Omental fat pad (tissue), 4 donors: ENCODE measurements around the gene POU6F2. TPM values are rescaled to one million over a fixed set of nuclear protein-coding genes. Genes with fewer than 3 reads are reported as not detected.

Experiments used
- ATAC-seq: fragments of 150-250 bp; one replicate; pipeline ENCODE4 v1.9.1; 2016; ENCODE audit warnings: mild to moderate bottlenecking, moderate library complexity; ENCODE audit not compliant: low FRiP score
- DNase-seq: peaks from one replicate; pipeline ENCODE4 v3.0.0-alpha.2; 2019; ENCODE audit warnings: low spot score
- CTCF ChIP-seq, 3 donors: fragments of 450-650 bp; IDR thresholded peaks; one replicate each; pipeline ENCODE4 v1.5.1; 2016 to 2017; ENCODE audit warnings: antibody characterized with exemption in 3 of 3, mild to moderate bottlenecking in 3 of 3, moderate library complexity in 2 of 3
- total RNA-seq, 4 donors: library from RNA; depleted of rRNA; stranded (reverse); fragments of >200 nt; gene quantifications; one replicate each; pipeline ENCODE4 v1.1.0, GENCODE V29; 2016

POU6F2 gene
- total RNA-seq, 4 donors from 2014 or later: 0.12 to 0.56 (median 0.37) TPM; not detected in 1

DNA sequence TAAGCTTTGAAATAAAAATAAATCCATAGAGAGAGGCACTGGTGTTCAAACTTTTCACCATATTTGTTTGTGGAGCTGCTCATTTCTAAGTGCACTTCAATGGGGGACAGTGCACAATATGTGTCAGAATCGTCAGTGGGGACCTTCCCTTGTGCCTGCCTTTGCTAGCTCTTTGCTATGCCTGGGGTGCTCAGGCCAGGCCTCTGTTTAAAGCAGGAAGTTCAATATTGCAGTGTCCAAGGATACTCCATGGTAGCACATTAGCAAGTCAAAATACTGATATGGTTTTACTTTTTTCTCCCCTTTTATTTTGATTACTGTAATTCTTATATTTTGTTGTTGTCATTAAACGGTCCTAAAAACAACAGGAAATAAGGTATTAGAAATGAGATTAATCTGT is 113.4 kb downstream of the POU6F2 start:
- ATAC-seq: no peak
- TF ChIP-seq CTCF (IDR thresholded peaks at IDR 0.05): no peak
- DNase-seq: no peak

DNA sequence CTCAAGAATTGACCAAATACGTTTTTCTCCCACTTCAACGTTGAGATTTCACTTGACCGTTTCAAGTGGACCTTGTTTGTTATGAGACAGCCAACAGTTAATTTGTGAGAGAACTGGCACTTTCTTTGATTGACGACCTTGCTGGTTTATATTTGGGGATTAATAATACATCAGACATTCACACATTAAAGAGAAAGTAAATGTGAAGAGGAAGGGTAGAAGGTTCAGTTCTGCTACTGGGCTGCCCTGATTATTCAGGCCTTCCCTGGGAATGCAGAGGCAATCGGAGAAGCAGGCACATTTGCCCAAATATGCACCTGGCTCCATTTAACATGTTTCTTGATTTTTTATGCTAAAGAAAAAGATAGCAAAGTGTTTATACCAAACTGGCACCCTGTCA is 114.1 kb downstream of the POU6F2 start:
- ATAC-seq: no peak
- no peak for TF ChIP-seq CTCF (IDR thresholded peaks at IDR 0.05)
- no peak for DNase-seq

GRCh38 chr7:39094731-39095130 is 117.0 kb downstream of the POU6F2 start:
- no peak for DNase-seq
- no peak for ATAC-seq
- TF ChIP-seq CTCF (IDR thresholded peaks at IDR 0.05): no peak

DNA sequence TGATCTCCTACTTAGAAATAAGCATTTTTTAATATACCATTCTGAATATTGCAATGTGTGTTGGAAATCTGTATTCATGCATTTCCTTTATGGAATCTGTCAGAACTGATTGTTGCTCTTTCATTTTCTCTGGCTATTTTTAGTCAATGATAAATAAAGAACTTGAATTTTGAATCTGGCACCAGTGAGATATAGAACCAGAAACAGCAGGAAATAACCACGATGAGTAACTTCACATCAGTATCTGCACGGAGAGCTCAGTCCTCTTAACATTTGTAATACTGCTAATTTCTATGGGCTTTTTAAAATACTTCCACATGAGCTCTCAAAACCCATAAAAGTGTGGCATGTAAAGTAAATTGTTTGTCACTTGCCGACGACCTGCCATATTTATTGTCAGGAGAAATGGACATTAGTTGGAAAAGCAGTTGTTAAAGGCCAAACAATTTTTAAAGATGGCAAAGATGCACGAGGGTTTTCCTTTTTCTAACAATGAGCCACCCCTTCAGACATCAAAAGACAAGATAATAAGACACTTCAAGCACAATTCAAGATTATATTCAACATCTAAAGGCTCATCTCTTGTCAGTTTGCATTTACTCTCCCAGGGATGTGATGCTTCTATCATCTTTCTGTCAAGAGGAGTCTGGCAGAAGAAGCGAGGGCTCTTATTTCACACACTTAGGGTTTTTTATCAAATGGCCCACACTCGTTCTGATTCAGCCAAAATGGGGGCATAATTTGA is 118.3 kb downstream of the POU6F2 start:
- ATAC-seq (no peak), DNase-seq (no peak)
- TF ChIP-seq CTCF (IDR thresholded peaks at IDR 0.05): no peak

GRCh38 chr7:39098506-39098905 is 120.8 kb downstream of the POU6F2 start:
- DNase-seq (no peak), ATAC-seq (no peak)
- TF ChIP-seq CTCF (IDR thresholded peaks at IDR 0.05): no peak

- ATAC-seq: no peak
- TF ChIP-seq CTCF (IDR thresholded peaks at IDR 0.05): no peak
- DNase-seq: no peak
Observed at GRCh38 chr7:39099146-39099545, 121.4 kb downstream of the POU6F2 start.

GRCh38 chr7:39100270-39100669 is 122.6 kb downstream of the POU6F2 start:
- TF ChIP-seq CTCF (IDR thresholded peaks at IDR 0.05): no peak
- DNase-seq (no peak), ATAC-seq (no peak)
